Activated effector memory CD4-positive, alpha-beta T cell treated with anti-CD3 and anti-CD28 coated beads, Interleukin-2, amount 50 U/mL, for 16 hours (primary cell): ENCODE results near the gene NLRP11.
A peak's percentile ranks its signal among the peaks of the same experiment; 100 is the strongest.

Experiments
- DNase-seq: peaks from one replicate; pipeline ENCODE4 v3.0.0-alpha.2; 2020

NLRP11 gene

GRCh38 chr19:55831846-55832245 lies at the start of gene NLRP11:
Gene NLRP11, minus strand, starts transcription at chr19:55831999. Its CDS starts 13,825 bp downstream, at chr19:55818174.
- no peak for DNase-seq

- DNase-seq: no peak
Observed at GRCh38 chr19:55877211-55877610, 45.4 kb upstream of the NLRP11 start.

- DNase-seq: no peak
Observed at GRCh38 chr19:55870736-55871135, 38.9 kb upstream of the NLRP11 start.

GRCh38 chr19:55867101-55867500 lies 35.3 kb upstream of the NLRP11 start:
- DNase-seq: no peak

GRCh38 chr19:55866521-55866920 lies 34.7 kb upstream of the NLRP11 start:
- DNase-seq: no peak

GRCh38 chr19:55858969-55859368 lies 27.2 kb upstream of the NLRP11 start:
- no peak for DNase-seq

- no peak for DNase-seq
Observed at GRCh38 chr19:55858401-55858800, 26.6 kb upstream of the NLRP11 start.

GRCh38 chr19:55857974-55858373 lies 26.2 kb upstream of the NLRP11 start:
- no peak for DNase-seq

GRCh38 chr19:55857149-55857548 lies 25.4 kb upstream of the NLRP11 start:
- DNase-seq: no peak

GRCh38 chr19:55855160-55855559 lies 23.4 kb upstream of the NLRP11 start:
- no peak for DNase-seq

- DNase-seq: no peak
Observed at GRCh38 chr19:55838906-55839305, 7.1 kb upstream of the NLRP11 start.

- no peak for DNase-seq
Observed at GRCh38 chr19:55838251-55838650, 6.5 kb upstream of the NLRP11 start.

GRCh38 chr19:55836340-55836739 lies 4.5 kb upstream of the NLRP11 start, which contains the start of gene NLRP4:
Gene NLRP4, plus strand, starts transcription at chr19:55836540. Its CDS starts 15,541 bp downstream, at chr19:55852081.
- DNase-seq: no peak

- DNase-seq: no peak
Observed at GRCh38 chr19:55832676-55833075, 877 bp upstream of the NLRP11 start.

- DNase-seq: no peak
Observed at GRCh38 chr19:55830656-55831055, 1.1 kb downstream of the NLRP11 start.

GRCh38 chr19:55820037-55820436 lies 11.8 kb downstream of the NLRP11 start:
- no peak for DNase-seq

GRCh38 chr19:55813906-55814305 lies 17.9 kb downstream of the NLRP11 start:
- no peak for DNase-seq

GRCh38 chr19:55812449-55812848 lies 19.4 kb downstream of the NLRP11 start:
- no peak for DNase-seq

- DNase-seq: no peak
Observed at GRCh38 chr19:55811340-55811739, 20.5 kb downstream of the NLRP11 start.

- DNase-seq: peak; percentile 65
Observed at GRCh38 chr19:55809381-55810058, 22.3 kb downstream of the NLRP11 start.

- DNase-seq: no peak
Observed at GRCh38 chr19:55802281-55802680, 29.5 kb downstream of the NLRP11 start.

GRCh38 chr19:55801416-55801815 lies 30.4 kb downstream of the NLRP11 start:
- DNase-seq: no peak

- DNase-seq: no peak
Observed at GRCh38 chr19:55795021-55795420, 36.8 kb downstream of the NLRP11 start.

- no peak for DNase-seq
Observed at GRCh38 chr19:55781112-55781511, 50.7 kb downstream of the NLRP11 start.

GRCh38 chr19:55778331-55778730 lies 53.5 kb downstream of the NLRP11 start:
- DNase-seq: no peak
